ENCODE data around the gene TMEM182. TPM values are rescaled to one million over a fixed set of nuclear protein-coding genes. Genes with fewer than 3 reads are reported as not detected.

TMEM182 gene
- total RNA-seq, 4 donors from 2014 or later, result 0.53 to 1.5 (median 0.75) TPM

DNA sequence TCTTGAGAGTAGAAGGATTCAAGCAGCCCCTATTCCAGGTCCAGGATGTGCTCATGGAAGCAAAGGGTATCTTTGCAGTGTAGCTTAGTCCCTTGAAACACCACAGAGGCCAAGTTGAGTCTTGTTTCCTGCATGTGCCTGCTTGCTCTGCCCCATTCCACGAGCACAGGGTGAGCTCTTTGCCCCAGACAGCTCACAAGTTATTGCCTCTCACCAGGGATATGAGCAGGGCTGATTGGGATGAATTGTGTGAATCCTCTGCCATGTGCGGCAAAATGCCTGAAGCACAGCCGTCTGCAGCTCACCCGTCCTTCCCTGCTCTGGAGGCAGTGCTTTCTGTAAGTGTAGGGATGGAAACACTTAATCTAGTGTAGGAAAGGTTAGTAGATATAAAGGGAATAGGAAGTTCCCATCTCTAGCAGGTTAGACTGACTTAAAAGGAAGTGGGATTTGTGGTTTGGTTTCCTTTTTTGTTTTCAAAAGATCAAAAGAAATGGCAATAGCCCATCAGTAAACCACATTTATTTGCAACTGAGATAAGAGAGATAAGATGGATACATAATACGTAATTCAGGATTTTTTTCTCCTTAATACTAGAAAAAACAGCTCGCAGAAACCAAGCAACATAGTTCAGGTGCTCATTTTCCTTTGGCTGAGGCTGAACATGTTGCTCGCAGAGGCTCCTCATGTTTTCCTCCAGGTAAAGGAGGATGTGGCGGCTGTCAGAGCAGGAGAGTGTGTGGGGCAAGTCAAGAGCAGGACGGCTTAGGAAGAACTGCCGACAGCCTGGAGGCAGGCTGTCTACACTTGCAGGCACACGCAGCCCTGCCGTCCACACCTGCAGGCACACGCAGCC lies 41.4 kb downstream of the TMEM182 start:
- intact Hi-C loops (cut with DNase I; ENCODE audit: low total_unique reads), result no loop called here
- TF ChIP-seq, protein P1, sequence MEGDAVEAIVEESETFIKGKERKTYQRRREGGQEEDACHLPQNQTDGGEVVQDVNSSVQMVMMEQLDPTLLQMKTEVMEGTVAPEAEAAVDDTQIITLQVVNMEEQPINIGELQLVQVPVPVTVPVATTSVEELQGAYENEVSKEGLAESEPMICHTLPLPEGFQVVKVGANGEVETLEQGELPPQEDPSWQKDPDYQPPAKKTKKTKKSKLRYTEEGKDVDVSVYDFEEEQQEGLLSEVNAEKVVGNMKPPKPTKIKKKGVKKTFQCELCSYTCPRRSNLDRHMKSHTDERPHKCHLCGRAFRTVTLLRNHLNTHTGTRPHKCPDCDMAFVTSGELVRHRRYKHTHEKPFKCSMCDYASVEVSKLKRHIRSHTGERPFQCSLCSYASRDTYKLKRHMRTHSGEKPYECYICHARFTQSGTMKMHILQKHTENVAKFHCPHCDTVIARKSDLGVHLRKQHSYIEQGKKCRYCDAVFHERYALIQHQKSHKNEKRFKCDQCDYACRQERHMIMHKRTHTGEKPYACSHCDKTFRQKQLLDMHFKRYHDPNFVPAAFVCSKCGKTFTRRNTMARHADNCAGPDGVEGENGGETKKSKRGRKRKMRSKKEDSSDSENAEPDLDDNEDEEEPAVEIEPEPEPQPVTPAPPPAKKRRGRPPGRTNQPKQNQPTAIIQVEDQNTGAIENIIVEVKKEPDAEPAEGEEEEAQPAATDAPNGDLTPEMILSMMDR (IDR thresholded peaks at IDR 0.05), result no peak
- no peak for TF ChIP-seq POLR2A (IDR thresholded peaks at IDR 0.05)
- no peak for DNase-seq (ENCODE audit: low spot score in 2 of 2)
- 82 to 83% methylated on average over 13 of the region's 13 CpGs for WGBS, 2 donors
- no peak overlapping the region for H3K4me3 ChIP-seq (ENCODE audit: low read depth, poor library complexity, severe bottlenecking)

DNA sequence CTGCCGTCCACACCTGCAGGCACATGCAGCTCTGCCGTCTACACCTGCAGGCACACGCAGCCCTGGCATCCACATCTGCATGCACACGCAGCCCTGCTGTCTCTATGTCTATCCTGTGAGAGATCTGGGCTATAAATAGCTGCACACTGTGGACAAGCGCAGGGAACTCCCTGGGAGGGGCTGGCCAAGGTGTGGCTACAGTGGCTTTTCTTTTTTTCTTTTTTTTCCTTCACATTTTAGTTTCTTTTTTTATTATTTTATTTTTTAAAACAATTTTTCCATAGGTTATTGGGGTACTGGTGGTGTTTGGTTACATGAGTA lies 42.0 kb downstream of the TMEM182 start:
- H3K4me3 ChIP-seq (ENCODE audit: low read depth, poor library complexity, severe bottlenecking), result no peak overlapping the region
- DNase-seq (ENCODE audit: low spot score in 2 of 2), result no peak
- intact Hi-C loops (cut with DNase I; ENCODE audit: low total_unique reads), result no loop called here
- TF ChIP-seq, protein P1 (IDR thresholded peaks at IDR 0.05), result no peak
- TF ChIP-seq POLR2A (IDR thresholded peaks at IDR 0.05), result no peak
- WGBS, 2 donors, result 81 to 89% methylated on average over 5 of the region's 5 CpGs

DNA sequence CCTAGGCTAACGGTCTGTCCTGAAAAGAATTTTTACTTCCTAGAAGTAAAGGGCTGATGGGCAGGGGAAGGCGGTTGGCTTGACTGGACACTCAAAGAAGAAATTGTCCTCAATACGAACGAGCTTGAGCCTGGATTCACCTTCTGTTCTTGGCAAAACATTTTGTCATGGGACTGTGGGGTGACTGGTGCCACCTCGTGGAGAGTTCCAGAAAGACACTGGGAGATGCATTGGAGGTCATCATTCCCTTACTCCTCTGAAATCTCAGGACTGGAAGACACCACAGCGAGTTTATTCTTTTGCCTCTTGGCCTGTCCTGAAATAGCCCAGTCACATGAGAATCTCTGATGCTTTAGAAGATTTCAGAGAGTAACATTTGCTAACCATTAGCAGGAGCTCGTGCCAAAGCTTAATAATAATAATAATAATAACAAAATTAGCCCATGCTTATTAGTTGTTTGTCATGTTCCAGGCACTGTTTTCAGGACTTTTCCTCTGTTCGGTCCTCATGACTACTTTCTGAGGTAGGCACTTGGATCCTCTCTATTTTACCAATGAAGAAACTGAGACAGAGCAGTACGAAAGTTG lies 44.5 kb downstream of the TMEM182 start:
- no peak overlapping the region for H3K4me3 ChIP-seq (ENCODE audit: low read depth, poor library complexity, severe bottlenecking)
- intact Hi-C loops (cut with DNase I; ENCODE audit: low total_unique reads), result no loop called here
- TF ChIP-seq POLR2A (IDR thresholded peaks at IDR 0.05), result no peak
- TF ChIP-seq, protein P1 (IDR thresholded peaks at IDR 0.05), result no peak
- DNase-seq (ENCODE audit: low spot score in 2 of 2), result peak; percentile 66 to 89
- 41 to 42% methylated on average over 9 of the region's 9 CpGs for WGBS, 2 donors

DNA sequence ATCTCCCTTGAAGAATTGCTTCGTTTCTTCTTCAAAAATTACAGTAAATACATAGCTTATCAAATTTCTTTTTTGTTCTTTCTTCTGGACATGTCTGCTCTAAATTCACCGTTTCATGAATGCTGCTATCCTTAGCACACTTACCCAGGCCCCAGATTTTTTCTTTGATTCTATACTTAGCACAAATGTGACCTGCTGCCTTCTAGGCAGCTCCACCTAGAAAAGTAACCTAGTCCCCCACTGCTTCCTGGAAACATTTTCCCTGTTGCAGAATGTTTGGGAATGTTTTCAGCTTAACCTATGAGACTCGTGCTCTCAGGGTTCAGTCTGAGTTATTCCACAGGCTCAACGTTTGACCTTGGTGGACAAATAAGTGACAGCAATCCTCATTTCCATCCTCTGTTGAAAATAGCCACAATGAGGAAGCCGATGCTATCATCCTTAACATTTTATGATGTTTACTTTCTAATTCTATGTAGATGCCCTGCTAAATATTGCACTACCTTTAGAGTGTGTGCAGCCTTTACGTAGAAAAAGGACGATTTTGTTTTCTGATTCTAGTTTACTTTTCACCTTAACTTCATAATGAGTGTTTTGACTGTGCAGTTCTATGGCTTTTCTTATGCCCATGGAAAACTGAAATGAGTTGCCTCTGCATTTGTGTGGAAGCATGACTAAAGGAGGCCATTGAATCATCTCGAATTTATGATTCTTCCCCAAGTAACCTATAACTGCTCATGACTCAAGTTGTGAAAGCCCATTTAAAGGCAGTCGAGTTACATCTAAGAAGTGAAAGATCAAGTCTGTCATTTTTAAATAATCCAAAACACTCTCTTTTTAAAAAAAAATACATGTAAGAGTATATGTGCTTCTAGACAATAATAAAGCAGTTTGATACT lies 47.7 kb downstream of the TMEM182 start:
- no peak for TF ChIP-seq POLR2A (IDR thresholded peaks at IDR 0.05)
- TF ChIP-seq, protein P1 (IDR thresholded peaks at IDR 0.05), result no peak
- intact Hi-C loops (cut with DNase I; ENCODE audit: low total_unique reads), result no loop called here
- WGBS, 2 donors, result 66 to 70% methylated on average over 9 of the region's 9 CpGs

DNA sequence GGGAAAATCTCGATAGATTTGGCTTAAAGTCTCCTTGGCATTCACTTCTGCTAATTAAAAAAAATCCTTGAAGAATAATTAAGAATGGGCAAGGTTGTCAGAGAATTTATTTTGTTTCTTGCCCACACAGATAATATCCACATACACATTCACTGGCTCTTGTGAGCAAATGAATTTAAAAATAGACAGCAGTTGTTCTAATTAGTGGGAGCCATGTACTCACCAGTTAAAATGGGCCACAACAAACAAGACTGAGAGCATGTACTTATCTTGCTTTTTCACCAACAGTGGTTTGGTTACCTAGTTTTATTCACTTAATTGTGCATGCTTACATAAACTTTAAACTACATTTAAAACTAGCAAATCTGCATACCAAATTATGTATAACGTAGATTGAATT lies 53.5 kb downstream of the TMEM182 start:
- intact Hi-C loops (cut with DNase I; ENCODE audit: low total_unique reads), result no loop called here
- DNase-seq (ENCODE audit: low spot score in 2 of 2), result no peak
- WGBS, 2 donors, result 80 to 89% methylated on average over 2 of the region's 2 CpGs
- no peak overlapping the region for H3K4me3 ChIP-seq (ENCODE audit: low read depth, poor library complexity, severe bottlenecking)
- TF ChIP-seq POLR2A (IDR thresholded peaks at IDR 0.05), result no peak
- TF ChIP-seq, protein P1 (IDR thresholded peaks at IDR 0.05), result no peak

More for the DNA sequence above, 47.7 kb downstream of the TMEM182 start:
- no peak overlapping the region for H3K4me3 ChIP-seq (ENCODE audit: low read depth, poor library complexity, severe bottlenecking)
- DNase-seq (ENCODE audit: low spot score in 2 of 2), result no peak

Measured in lower leg skin (tissue), 4 donors.